H1 (cell line): ENCODE data around the gene IQCN. TPM values are rescaled to one million over a fixed set of nuclear protein-coding genes. Genes with fewer than 3 reads are reported as not detected.

ENCODE experiments used
- CHD2 ChIP-seq: IDR thresholded peaks from 2 replicates; pipeline ENCODE4 v1.6.1; 2012; ENCODE audit warnings: low read length, improper control_type of control experiment
- CREB1 ChIP-seq: IDR thresholded peaks from 2 replicates; pipeline ENCODE4 v1.6.1; 2012; ENCODE audit warnings: inconsistent platforms
- EGR1 ChIP-seq: IDR thresholded peaks from 2 replicates; pipeline ENCODE4 v1.6.1; 2011; ENCODE audit warnings: low read depth, low read length, borderline replicate concordance
- HDAC6 ChIP-seq: IDR thresholded peaks from one replicate; pipeline ENCODE4 v1.7.1; 2012; ENCODE audit warnings: low read depth, mild to moderate bottlenecking, inconsistent platforms, low read length, moderate library complexity
- TAF7 ChIP-seq: optimal IDR thresholded peaks from 2 replicates; pipeline ENCODE3; 2011; ENCODE audit warnings: low read depth, mild to moderate bottlenecking, inconsistent platforms, low read length, moderate library complexity, borderline replicate concordance
- USF2 ChIP-seq: IDR thresholded peaks from 2 replicates; pipeline ENCODE4 v1.6.1; 2011; ENCODE audit warnings: low read length, improper control_type of control experiment
- polyA plus RNA-seq, 7 experiments: library from polyadenylated mRNA; depleted of rRNA in 3 of 7; stranded (reverse) in 5 of 7; unstranded in 2 of 7; fragments of >200 nt in 5 of 7; fragments of 200-250 nt in 2 of 7; gene quantifications; 1 replicate in 5 of 7; 2 replicates in 1 of 7; 4 replicates in 1 of 7; pipeline versions ENCODE4 v1.2.1 to v1.2.3, GENCODE V29; 2011 to 2013; ENCODE audit warnings: missing spikeins in 2 of 7, mixed read lengths in 2 of 7
- total RNA-seq: library from RNA; stranded (reverse); fragmentation: NEBNext Ultra II Directional; extraction: Animal tissue kit (Norgen Biotek cat#: 25700); gene quantifications from 2 replicates; pipeline ENCODE4 v1.2.1, GENCODE V29; 2021

Gene IQCN
- total and polyA plus RNA-seq, 2 of the 8 experiments (the other 6 are each of a cell fraction or from before 2014, with no cell fraction given), result 0.36 to 1.0 TPM

GRCh38 chr19:18270326-18270725, 3.9 kb downstream of the IQCN start (continued):
- TF ChIP-seq CREB1 (no peak), TAF7 (no peak), CHD2 (no peak), USF2 (no peak), EGR1 (no peak), HDAC6 (no peak)
